HG03354 (cell line): ENCODE data around the gene ZNF598.

Experiments used
- ATAC-seq: cut with Tn5 transposase; IDR thresholded peaks from one replicate; pipeline ENCODE4 v1.9.1; 2021; ENCODE audit warnings: mild to moderate bottlenecking; ENCODE audit not compliant: unreplicated experiment, poor library complexity, severe bottlenecking

The ZNF598 gene

GRCh38 chr16:2008631-2009163 lies 924 bp downstream of the ZNF598 start:
- ATAC-seq, result peak; percentile 10

- no peak for ATAC-seq
Observed at GRCh38 chr16:2008009-2008526, 1.6 kb downstream of the ZNF598 start.

DNA sequence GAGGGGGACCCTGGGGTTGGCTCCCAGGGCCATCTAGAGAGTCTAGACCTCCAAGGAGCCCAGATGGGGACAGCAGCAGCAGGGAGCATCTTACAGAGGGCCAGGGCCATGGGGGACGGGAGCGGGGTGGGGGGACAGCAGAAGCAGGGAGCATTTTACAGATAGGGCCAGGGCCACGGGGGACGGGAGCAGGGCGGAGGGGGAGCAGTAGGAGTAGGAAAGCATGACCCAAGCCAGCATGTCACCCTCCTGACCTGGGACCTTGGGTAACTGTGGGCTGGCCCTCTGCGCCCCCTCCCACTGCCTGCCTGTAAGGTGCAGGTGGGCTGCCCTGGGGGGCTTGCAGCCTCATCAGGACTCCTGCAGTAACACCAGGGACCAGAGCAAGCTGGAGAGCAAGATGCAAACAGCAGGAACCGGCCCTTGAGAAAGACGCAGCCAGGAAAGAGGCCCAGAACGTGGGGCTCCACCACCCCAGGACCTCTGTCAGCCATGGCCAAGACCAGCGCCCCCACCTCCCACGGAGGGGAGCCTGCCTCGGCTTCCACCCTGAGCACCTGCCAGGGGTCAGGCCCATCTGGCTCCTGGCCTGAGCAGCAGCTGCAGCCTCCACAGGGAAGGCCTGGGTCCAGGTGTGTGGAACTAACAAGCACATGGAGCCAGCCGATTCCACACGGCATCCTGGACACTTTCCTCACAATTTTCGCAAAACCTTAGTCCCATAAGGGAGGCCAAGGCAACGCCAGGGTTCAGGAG lies 2.4 kb downstream of the ZNF598 start:
- ATAC-seq, result no peak

GRCh38 chr16:2006317-2006716 lies 3.3 kb downstream of the ZNF598 start:
- ATAC-seq, result no peak

DNA sequence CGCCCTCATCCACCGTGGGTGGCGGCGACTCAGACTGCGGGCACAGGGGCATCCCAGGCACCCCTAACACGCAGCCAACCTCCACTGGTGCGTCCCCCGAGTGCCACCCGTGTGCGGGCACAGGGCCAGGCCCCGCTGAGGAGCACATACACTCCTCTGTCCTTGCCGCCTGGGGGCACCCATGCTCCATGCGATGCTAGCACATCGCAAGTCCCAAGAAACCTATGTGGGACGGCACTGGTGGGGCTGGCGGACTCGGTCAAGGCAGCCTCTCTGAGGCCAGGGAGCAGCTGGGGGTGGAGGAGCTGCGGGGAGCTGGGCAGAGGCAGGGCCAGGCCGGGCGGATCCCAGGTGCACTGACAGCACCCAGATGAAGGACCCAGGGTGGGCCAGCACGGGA lies 4.0 kb downstream of the ZNF598 start:
- ATAC-seq, result no peak

GRCh38 chr16:2004795-2005517 lies 4.7 kb downstream of the ZNF598 start:
- no peak for ATAC-seq

DNA sequence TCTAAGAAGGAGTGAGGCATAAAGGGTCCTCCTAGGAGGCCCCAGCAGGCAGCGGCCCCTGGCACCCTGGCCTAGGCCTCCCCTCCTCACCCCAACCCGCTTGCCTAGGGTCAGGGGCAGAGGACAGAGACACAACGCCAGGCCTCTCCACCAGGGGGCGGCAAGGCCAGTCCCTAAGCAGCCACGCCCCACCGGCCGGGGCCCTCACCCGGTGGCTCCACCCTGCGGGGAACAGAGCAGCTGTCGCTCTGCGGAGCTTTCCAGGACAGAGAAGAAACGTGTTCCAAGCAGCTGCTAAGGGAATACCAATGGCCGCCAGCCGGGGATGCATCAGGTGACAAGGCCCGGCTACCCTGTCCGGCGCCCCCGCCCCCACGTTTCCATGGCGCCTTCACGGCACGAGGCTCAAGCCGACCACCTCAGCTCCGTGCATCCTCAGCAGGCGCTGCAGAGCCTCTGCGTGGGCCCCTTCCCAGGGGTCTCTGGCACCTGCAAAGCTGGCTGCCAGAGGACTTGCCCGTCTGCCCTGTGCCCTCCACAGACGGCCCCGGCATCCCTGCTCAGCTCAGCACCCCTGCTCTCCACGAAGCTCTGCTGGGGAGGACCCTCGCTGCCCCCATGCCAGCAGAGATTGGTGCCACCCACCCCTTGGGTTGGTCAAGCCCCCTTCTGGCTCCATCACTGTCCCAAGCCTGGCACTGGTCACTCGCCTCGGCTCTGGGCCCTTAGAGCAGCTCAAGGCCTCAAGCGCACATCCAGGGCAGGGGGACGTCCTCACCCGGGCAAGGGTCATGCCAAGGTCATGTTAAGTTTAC lies 5.6 kb downstream of the ZNF598 start:
- peak; percentile 59 for ATAC-seq

GRCh38 chr16:2003231-2003826 lies 6.3 kb downstream of the ZNF598 start:
- no peak for ATAC-seq

- no peak for ATAC-seq
Observed at GRCh38 chr16:2002406-2003230, 7.0 kb downstream of the ZNF598 start.

- ATAC-seq, result no peak
Observed at GRCh38 chr16:2001456-2002355, 7.9 kb downstream of the ZNF598 start.

DNA sequence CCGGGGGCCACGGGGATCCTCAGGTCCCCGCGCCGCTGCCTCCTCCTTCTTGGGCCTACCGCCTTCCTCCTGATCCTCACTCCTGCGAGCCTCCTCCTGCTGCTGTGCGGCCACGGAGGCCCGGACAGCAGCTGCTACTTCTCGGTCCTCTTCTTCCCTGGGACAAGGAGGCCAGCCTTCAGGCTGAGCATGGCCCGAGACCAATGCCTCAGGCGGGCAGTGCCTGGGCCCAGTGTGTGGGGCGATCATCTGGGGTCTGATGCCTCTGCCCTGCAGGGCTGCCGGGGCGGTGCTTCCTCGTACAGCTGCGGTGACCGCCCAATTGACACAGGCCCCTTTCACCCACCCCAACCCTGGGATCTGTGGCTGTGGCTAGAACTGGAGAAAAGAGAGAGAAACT lies 8.6 kb downstream of the ZNF598 start:
- ATAC-seq, result no peak

GRCh38 chr16:1999866-2000514 lies 9.6 kb downstream of the ZNF598 start:
- no peak for ATAC-seq

DNA sequence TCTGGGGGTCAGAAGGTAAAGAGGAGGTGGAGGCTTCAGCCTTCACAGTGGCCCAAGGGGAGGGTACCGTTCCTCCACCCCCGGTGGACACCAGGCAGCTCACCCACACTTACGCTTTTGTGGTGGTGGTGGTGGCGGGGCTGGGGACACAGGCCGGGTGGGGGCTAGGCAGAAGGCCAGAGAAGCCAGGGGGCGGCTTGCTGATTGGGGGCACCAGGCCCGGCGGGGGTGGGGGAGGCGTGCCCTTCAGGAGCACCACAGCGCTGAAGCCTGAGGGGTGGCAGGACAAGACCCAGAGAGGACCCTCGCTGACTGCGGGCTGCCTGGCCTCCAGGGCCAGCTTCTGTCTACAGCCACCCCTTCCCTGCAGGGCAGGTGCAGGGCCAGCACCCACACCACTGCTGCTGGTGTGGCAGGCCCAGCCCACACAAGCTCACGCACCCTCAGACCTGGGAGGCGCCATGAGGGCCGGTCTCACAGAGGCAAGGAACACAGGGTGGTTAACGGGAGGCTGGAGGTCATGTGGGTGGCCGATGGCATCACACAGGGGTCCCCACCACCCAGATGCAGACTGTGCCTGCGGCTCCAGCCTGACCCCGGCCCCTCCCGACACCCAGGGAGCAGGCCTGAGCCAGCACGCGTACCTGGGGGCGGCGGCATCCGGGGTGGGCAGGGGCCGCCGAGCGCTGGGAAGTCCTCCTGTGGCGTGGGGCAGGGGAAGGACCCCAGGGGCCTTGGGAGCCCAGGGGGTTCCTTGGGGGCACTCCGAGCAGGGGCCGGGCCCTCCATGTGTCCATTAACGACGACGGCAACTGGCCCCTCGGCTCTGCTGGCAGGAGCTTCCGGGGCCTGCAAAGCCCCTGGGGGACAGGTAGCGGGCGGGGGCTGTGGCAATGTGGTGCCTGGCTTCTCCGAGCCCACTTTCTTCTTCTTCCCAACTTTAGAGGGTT lies 10.5 kb downstream of the ZNF598 start:
- no peak for ATAC-seq

DNA sequence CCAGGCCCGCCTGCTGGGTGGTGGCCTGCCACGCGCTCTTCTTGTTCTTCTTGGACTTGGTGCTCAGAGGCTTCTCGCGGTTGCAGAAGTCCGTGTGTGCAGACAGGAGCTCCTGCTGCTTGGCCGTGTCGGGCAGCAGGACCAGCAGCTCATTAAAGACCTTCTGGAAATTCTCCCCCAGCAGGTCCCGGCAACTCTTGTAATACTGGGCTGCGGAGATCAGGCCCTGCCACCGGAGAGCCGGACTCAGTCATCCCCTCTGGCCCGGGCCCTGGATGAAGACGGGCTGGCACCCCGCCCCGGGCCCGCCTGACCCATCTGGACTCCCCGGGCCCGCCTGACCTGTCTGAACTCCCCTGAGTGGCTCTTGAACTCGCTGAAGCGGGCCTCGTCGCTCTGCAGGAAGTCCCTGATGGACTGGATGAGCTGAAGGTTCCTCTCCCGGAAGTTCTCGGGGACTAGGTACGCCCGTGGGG lies 11.2 kb downstream of the ZNF598 start:
- ATAC-seq, result no peak

GRCh38 chr16:1997494-1998359 lies 11.9 kb downstream of the ZNF598 start:
- no peak for ATAC-seq
